Sigmoid colon (tissue), 7 donors: Measurements from ENCODE around the gene LPP. TPM values are rescaled to one million over a fixed set of nuclear protein-coding genes. Genes with fewer than 3 reads are reported as not detected.
A peak's percentile ranks its signal among the peaks of the same experiment; 100 is the strongest.

ENCODE experiments used
- DNase-seq: peaks from one replicate; pipeline ENCODE4 v3.0.0-alpha.2; 2019
- H3K27ac ChIP-seq, 4 donors: fragments of 200-600 bp; sonication (generic); one replicate each; pipeline ENCODE4 v1.5.1; 2016 to 2019; ENCODE audit warnings: mild to moderate bottlenecking in 1 of 4
- H3K27me3 ChIP-seq, 3 donors: fragments of 200-600 bp; sonication (generic); one replicate each; pipeline ENCODE4 v1.5.1; 2019; ENCODE audit warnings: mild to moderate bottlenecking in 1 of 3
- H3K36me3 ChIP-seq, 4 donors: fragments of 200-600 bp; sonication (generic); one replicate each; pipeline ENCODE4 v1.5.1; 2016 to 2019
- H3K4me1 ChIP-seq, 4 donors: fragments of 200-600 bp; sonication (generic); one replicate each; pipeline ENCODE4 v1.5.1; 2017 to 2019
- H3K4me3 ChIP-seq, 4 donors: fragments of 200-600 bp; sonication (generic); one replicate each; pipeline ENCODE4 v1.5.1; 2017 to 2019; ENCODE audit warnings: mild to moderate bottlenecking in 2 of 4, moderate library complexity in 1 of 4
- H3K9me3 ChIP-seq, 4 donors: fragments of 200-600 bp in 3 of 4; sonication (generic) in 3 of 4; one replicate each; pipeline versions ENCODE4 v1.5.1 to v1.6.1; 2013 to 2019
- CTCF ChIP-seq, 4 experiments: fragments of 450-650 bp in 3 of 4; fragments of 200-600 bp in 1 of 4; IDR thresholded peaks; one replicate each; pipeline ENCODE4 v1.5.1; 2016 to 2019; ENCODE audit warnings: antibody characterized with exemption in 4 of 4, mild to moderate bottlenecking in 3 of 4, moderate library complexity in 2 of 4
- EP300 ChIP-seq, 4 donors: sonication (generic); formaldehyde crosslinking; IDR thresholded peaks; one replicate each; pipeline ENCODE4 v1.6.1; 2017; ENCODE audit warnings: antibody characterized with exemption in 4 of 4
- POLR2A ChIP-seq, 2 donors: fragments of 450-650 bp; IDR thresholded peaks; one replicate each; pipeline ENCODE4 v1.6.1; 2016; ENCODE audit warnings: antibody characterized with exemption in 2 of 2, mild to moderate bottlenecking in 2 of 2, moderate library complexity in 2 of 2
- POLR2AphosphoS5 ChIP-seq, 4 donors: sonication (generic); formaldehyde crosslinking; IDR thresholded peaks; one replicate each; pipeline ENCODE4 v1.6.1; 2017; ENCODE audit warnings: antibody characterized with exemption in 4 of 4
- WGBS, 2 donors: extraction: QIAGEN DNeasy Blood & Tissue Kit; methylation state at CpG; one replicate each; pipeline ENCODE4 v1.1.7; 2013; 5-methylcytosine and 5-hydroxymethylcytosine counted together
- intact Hi-C: fragments of 100-400 bp; cut with DNase I; formaldehyde crosslinking; loops from one replicate; pipeline ENCODE4 v1.15.1; 2023
- polyA plus RNA-seq, 3 donors: library from polyadenylated mRNA; stranded (reverse); fragments of 200-250 nt; gene quantifications; one replicate each; pipeline ENCODE4 v1.2.3, GENCODE V29; 2013
- total RNA-seq, 4 donors: library from RNA; depleted of rRNA; stranded (reverse); fragments of >200 nt; gene quantifications; one replicate each; pipeline ENCODE4 v1.1.0, GENCODE V29; 2016
- donor health status: healthy with polysubstance abuse.
- donor health status: Bipolar disorder and iron deficiency.
- donor health status: healthy.

LPP gene
- total and polyA plus RNA-seq, 7 donors = 5.3 to 1,773 (median 824) TPM

- Histone ChIP-seq H3K4me3 (no peak overlapping the region), H3K9me3 (no peaks in the 10 kb centered on the region), H3K27me3 (no peaks in the 10 kb centered on the region), H3K36me3 (no peaks in the 10 kb centered on the region), H3K27ac (peak overlapping the region; percentile 48 to 99 (median 88)), H3K4me1 (peaks cover 0 to 83% (median 74%) of the 10 kb centered on the region in 4 donors)
- intact Hi-C loops = no loop called here
- no peak for DNase-seq
- WGBS, 2 donors = 93 to 95% methylated on average over 10 of the region's 10 CpGs
- TF ChIP-seq EP300 (IDR thresholded peaks at IDR 0.05) (no peak), POLR2A (IDR thresholded peaks at IDR 0.05) (no peak), POLR2AphosphoS5 (IDR thresholded peaks at IDR 0.05) (no peak), CTCF (IDR thresholded peaks at IDR 0.05) (no peak)
Measured at GRCh38 chr3:188202358-188203138, 48.6 kb downstream of the LPP start.

GRCh38 chr3:188204526-188204925, 50.6 kb downstream of the LPP start:
- Histone ChIP-seq H3K27ac (peak overlapping the region; percentile 51 to 97 (median 93)), H3K4me1 (peaks cover 0 to 83% (median 69%) of the 10 kb centered on the region in 4 donors), H3K36me3 (no peaks in the 10 kb centered on the region), H3K9me3 (no peaks in the 10 kb centered on the region), H3K4me3 (no peak overlapping the region), H3K27me3 (no peaks in the 10 kb centered on the region)
- 85 to 90% methylated on average over 2 of the region's 2 CpGs for WGBS, 2 donors
- intact Hi-C loops = no loop called here
- no peak for DNase-seq
- TF ChIP-seq EP300 (IDR thresholded peaks at IDR 0.05) (no peak), CTCF (IDR thresholded peaks at IDR 0.05) (no peak), POLR2AphosphoS5 (IDR thresholded peaks at IDR 0.05) (no peak), POLR2A (IDR thresholded peaks at IDR 0.05) (no peak)

GRCh38 chr3:188205992-188206416, 52.0 kb downstream of the LPP start:
- peak overlapping the region; percentile 84 to 97 (median 93) for H3K27ac ChIP-seq
- no peak for DNase-seq
- peak in 2 of 4 experiments; percentile 14 to 22 for TF ChIP-seq CTCF (IDR thresholded peaks at IDR 0.05)
- no peak for TF ChIP-seq POLR2AphosphoS5 (IDR thresholded peaks at IDR 0.05)
- no peak for TF ChIP-seq POLR2A (IDR thresholded peaks at IDR 0.05)
- TF ChIP-seq EP300 (IDR thresholded peaks at IDR 0.05) = no peak
- intact Hi-C loops = no loop called here
- H3K36me3 ChIP-seq = no peaks in the 10 kb centered on the region
- WGBS, 2 donors = 80 to 90% methylated on average over 7 of the region's 7 CpGs
- no peak overlapping the region for H3K4me3 ChIP-seq
- H3K9me3 ChIP-seq = no peaks in the 10 kb centered on the region
- H3K27me3 ChIP-seq = no peaks in the 10 kb centered on the region
- H3K4me1 ChIP-seq = peaks cover 0 to 82% (median 62%) of the 10 kb centered on the region in 4 donors

GRCh38 chr3:188206787-188207186, 52.8 kb downstream of the LPP start:
- no peak for DNase-seq
- no peaks in the 10 kb centered on the region for H3K36me3 ChIP-seq
- 20 to 64% methylated on average over 3 of the region's 3 CpGs for WGBS, 2 donors
- H3K27me3 ChIP-seq = no peaks in the 10 kb centered on the region
- peaks cover 0 to 82% (median 65%) of the 10 kb centered on the region in 4 donors for H3K4me1 ChIP-seq
- intact Hi-C loops = no loop called here
- H3K9me3 ChIP-seq = no peaks in the 10 kb centered on the region
- no peak overlapping the region for H3K4me3 ChIP-seq
- peak overlapping the region; percentile 84 to 97 (median 93) for H3K27ac ChIP-seq
- TF ChIP-seq EP300 (IDR thresholded peaks at IDR 0.05) (no peak), POLR2AphosphoS5 (IDR thresholded peaks at IDR 0.05) (no peak), CTCF (IDR thresholded peaks at IDR 0.05) (no peak), POLR2A (IDR thresholded peaks at IDR 0.05) (no peak)
